ENCODE data around the gene AICDA.
"Not testable (repeated sequence)": the region's sequence is repeated elsewhere in the genome, so short reads cannot be mapped to it uniquely, and the experiment has no call there.

The AICDA gene

DNA sequence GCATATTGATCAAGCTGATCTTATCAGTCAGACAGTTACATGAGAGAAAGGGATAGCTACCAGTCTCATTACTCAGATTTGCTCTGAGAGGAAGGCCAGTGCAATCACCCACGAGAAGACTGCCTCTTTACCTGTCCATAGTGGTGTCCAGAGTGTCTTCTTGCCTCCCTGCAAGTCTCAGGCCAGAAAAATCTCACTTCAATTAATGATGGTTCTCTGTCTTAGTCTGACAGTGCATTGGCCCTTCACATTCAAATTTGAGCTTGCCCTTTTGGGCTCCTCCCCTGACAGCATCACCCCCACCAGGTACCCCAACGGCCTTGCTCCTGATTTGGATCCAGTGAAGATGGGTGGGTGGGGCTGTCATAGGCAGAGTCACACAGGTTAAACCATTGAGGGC, at the start of gene AICDA:
Gene AICDA, minus strand, starts transcription at position 231 of the 400 bp plus-strand sequence. Its CDS starts 92 bp downstream, at position 139.
- no peak for DNase-seq

GRCh38 chr12:8661751-8662150, 49.1 kb upstream of the AICDA start:
- DNase-seq = no peak

DNA sequence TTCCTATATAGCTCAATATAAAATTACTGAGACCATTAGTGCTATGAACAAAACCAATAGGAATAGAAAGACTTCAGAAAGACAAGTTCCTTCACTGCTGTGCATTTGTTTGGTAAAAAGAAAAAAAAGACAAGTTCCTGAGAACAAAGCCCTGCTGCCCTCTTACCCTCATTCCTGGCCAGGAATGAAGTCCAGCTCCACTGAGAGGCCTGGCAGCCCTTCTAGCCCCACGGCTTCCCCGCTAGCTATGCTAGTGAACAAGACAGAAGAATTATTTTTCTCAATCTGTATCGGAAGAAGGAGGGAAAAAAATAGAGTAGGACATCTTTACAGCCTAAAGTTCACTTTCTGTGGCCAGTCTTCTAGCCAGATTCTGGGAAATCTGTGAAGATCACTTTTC, 48.4 kb upstream of the AICDA start:
- DNase-seq = no peak

DNA sequence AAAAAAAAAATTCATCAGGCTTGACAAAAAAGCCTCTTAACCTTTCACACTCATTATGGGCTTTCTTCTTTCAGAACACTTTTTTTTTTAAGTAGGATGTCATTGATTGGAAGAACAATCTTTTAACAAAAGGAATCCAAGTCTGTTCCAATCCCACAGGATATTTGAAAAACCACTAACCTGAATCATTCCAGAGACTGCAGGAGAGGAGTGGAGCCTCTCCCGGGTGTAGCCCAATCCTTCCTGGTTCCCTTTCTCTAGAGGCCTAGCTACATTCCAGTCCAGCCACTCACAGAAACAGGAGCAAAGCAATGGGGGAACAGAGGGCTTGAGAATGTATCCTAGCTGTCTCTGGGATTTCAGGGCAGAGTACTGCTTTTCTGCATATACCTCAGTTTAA, 45.7 kb upstream of the AICDA start:
- DNase-seq = no peak

GRCh38 chr12:8655421-8655820, 42.8 kb upstream of the AICDA start:
- DNase-seq = no peak

DNA sequence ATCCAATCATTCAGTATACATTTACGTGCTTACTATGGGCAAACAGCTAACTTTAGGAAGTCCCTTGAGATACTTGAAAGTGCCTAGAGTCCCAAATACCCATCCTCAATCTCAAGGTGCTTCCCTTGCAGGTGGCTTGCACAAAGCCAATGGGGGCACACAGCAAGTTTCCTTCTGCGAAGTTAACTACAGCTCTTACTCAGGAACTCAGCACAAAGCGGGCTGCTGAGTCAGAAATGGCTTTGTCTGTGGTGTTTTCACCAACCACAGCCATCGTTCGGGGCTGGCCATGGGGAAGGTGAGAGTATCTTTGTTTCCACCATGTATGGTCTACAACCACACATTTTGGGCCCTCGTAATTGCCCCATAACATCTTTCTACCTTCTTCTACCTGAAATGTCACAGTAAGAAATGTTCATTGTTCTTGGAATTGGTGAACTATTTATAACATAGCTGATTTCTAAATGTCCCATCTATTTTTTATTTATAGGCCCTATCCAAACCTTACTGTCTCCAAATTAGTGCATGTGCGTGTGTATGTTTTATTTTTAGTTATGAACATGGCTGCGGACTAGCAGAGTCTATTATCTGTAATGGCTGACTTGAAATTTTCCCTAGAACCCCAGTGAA, 36.0 kb upstream of the AICDA start:
- no peak for DNase-seq

GRCh38 chr12:8647968-8648367, 35.3 kb upstream of the AICDA start:
- DNase-seq = no peak

GRCh38 chr12:8644345-8645248, 31.9 kb upstream of the AICDA start:
- DNase-seq = no peak

GRCh38 chr12:8642775-8643174, 30.1 kb upstream of the AICDA start:
- DNase-seq = no peak

GRCh38 chr12:8639936-8640335, 27.3 kb upstream of the AICDA start:
- DNase-seq = no peak

DNA sequence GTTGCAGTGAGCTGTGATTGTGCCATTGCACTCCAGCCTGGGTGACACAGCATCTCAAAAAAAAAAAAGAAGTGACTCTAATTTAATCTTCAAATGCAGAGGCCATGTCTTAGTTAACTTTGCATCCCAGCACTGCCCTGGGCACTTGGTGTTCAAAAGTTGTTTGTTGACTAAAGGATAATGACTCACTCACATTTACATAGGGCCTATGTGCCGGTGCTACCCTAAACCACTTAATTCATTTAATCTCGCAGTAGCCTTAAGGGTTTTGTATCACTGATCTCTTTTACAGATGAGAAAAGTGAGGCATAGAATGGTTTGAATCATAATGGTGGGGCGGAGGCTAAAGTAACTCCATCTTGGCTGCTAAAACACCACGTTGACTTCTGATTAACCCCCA, 26.3 kb upstream of the AICDA start:
- no peak for DNase-seq

- no peak for DNase-seq
Measured at GRCh38 chr12:8637666-8638065, 25.0 kb upstream of the AICDA start.

- no peak for DNase-seq
Measured at GRCh38 chr12:8637244-8637643, 24.6 kb upstream of the AICDA start.

DNA sequence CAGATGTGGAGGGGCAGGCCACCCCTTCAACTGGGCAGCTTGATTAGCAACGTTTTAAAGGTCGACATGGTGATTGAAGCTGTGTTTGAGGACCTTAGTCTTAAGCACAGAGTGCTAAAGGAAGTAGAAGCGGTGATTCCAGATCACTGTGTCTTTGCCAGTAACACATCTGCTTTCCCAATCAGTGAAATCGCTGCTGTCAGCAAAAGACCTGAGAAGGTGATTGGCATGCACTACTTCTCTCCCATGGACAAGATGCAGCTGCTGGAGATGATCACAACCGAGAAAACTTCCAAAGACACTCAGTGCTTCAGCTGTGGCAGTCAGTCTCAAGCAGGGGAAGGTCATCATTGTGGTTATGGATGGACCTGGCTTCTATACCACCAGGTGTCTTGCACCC, 23.9 kb upstream of the AICDA start:
- DNase-seq = no peak

GRCh38 chr12:8636007-8636346, 23.3 kb upstream of the AICDA start:
- DNase-seq = not testable (repeated sequence)

GRCh38 chr12:8635342-8636006, 22.8 kb upstream of the AICDA start:
- not testable (repeated sequence) for DNase-seq

DNA sequence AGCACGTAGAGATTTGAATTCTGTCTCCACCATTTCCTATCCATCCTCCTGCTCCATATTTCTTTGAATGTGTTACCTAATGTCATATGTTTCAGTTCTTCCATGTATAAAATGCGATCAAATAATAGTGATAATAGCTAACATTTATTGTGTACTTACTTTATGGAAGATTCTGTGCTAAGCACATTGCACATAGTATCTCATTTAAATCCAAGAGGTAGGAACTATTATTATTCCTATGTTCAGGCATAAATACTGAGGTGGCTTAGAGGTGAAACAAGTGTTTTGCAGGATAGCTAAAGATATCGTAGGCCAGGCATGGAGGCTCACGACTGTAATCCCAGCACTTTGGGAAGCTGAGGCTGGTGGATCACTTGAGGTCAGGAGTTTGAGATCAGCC, 17.5 kb upstream of the AICDA start:
- DNase-seq = no peak

- DNase-seq = no peak
Measured at GRCh38 chr12:8629486-8630033, 16.9 kb upstream of the AICDA start.

DNA sequence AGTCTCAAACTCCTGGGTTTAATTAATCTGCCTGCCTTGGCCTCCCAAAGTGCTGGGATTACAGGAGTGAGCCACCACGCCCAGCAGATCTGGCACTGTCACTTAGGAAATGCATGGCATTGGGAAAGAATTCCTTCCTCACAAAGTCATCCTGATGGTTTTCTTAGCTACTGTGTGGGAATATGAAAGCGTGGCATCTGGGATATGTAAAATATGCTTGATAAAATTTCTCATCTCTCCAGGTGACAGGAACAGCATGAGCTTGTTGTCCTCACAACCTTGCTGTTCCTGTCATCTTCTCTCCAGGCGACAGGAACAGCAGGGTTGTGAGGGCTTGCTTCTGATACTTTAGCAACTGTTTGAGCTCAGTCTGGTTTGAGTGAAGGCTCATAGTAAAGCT, 16.1 kb upstream of the AICDA start:
- no peak for DNase-seq

GRCh38 chr12:8624750-8625149, 12.1 kb upstream of the AICDA start:
- DNase-seq = not testable (repeated sequence)

- no peak for DNase-seq
Measured at GRCh38 chr12:8622646-8623045, 10.0 kb upstream of the AICDA start.

DNA sequence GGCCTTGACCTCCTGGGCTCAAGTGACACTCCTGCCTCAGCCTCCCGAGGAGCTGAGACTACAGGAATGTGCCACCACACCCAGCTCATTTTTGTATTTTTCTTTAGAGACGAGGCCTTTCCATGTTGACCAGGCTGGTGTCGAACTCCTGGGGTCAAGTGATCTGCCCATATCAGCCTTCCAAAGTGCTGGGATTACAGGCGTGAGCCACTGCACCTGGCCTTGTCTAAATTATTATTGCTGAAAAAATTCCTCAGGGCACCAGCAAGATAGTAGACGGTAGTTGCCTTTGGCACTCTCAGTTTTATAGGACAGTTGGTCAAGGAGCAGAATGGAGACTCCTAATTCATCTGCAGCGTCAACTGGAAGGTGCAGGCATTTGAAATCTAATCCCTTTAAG, 2.5 kb upstream of the AICDA start:
- DNase-seq = no peak

- DNase-seq = not testable (repeated sequence)
Measured at GRCh38 chr12:8613881-8614280, 1.2 kb upstream of the AICDA start.

All from DMS79 (cell line).